HG03066 (cell line): ENCODE measurements around the gene SEC14L6.
A peak's percentile ranks its signal among the peaks of the same experiment; 100 is the strongest.
"Not testable (repeated sequence)": the region's sequence is repeated elsewhere in the genome, so short reads cannot be mapped to it uniquely, and the experiment has no call there.

Source experiments
- ATAC-seq: cut with Tn5 transposase; IDR thresholded peaks from one replicate; pipeline ENCODE4 v1.9.1; 2021; ENCODE audit warnings: low read depth; ENCODE audit not compliant: unreplicated experiment

SEC14L6 gene

DNA sequence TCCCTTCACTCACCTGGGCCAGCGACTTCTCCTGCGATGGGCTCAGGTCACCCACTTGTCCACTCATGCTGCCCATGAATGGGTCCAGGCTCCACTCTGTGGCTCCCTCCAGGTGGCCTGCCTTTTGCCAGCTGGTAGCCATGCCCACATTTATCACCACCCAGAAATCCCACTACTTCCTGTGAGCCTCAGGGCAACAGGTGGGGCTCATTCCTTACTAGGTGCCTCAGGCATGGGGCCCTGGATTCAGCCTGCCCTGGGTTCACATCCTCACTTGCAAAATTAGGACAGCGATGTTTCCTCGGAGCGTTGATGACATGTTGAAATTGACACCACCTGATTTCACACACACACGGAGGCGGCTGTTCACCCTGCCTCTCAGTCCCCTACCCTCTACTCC lies at the start of gene SEC14L6:
Gene SEC14L6, minus strand, starts transcription at position 126 of the 400 bp plus-strand sequence. Its CDS starts 59 bp downstream, at position 67.
- no peak for ATAC-seq

DNA sequence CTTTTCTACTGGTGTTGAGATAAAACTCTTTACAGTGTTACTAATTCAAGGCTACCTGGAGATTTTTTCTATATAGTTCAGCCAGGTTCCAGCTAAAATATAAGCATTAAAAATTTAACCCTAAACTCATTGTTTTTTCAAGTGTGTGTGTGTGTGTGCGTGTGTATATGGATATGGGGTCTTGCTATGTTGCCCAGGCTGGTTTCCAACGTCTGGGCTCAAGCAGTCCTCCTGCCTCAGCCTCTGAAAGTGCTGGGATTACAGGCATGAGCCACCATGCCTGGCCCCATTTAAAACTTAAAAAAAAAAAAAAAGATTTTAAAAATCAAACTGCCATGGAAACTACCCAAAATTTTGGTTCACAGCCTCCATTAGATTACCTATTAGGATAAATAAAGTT lies 49.7 kb upstream of the SEC14L6 start:
- ATAC-seq = no peak

DNA sequence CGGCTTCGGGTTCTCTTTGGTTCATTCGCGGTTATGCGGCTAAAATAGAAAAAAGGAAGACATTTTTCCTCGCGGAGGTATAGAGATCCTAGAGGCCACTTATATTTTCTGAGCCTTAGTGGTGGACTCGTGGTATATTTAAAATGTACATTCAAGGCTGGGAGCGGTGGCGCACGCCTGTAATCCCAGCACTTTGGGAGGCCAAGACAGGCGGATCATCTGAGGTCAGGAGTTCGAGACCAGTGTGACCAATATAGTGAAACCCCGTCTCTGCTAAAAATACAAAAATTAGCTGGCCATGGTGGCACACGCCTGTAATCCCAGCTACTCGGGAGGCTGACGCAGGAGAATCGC lies 45.8 kb upstream of the SEC14L6 start:
- not testable (repeated sequence) for ATAC-seq

DNA sequence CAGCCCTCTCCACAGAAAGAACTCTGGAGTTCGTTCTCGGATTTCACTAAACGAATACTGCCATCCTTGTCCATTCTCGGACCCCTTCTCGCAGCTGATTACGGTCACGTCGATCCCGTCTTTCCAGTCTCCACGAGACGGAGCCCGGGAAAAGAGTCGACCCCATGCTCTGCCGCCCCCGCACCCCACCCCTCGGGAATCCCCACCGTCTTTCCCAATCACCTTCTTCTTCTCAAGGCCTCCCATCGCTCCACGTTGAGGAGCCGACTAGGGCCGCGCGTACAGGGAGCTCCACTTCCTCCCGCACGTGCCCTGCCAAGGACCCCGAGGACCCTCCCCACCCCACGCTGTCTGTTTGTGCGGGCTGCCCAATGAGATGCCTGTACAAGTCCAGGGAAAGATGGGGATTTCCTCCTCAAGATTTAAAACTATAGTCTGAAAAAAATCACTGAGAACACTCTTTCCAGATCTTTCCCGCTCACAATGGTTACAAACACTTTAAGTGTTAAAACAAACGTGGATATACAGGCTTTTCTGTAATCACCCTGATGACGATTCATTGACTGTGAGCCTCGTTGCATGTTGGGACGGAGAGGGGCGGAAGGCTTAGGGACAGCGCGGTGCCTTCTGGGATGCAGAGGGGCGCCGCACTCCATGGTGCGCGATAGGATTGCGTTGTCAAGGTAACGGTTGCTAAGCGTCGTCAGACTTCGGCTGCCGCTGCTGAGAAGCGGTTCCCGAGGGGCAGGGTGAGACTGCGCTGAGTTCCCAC lies 45.2 kb upstream of the SEC14L6 start, which contains the start of gene PES1:
Gene PES1, minus strand, starts transcription at position 323 of the 772 bp plus-strand sequence. Its CDS starts 77 bp downstream, at position 246.
- peak; percentile 93 for ATAC-seq

DNA sequence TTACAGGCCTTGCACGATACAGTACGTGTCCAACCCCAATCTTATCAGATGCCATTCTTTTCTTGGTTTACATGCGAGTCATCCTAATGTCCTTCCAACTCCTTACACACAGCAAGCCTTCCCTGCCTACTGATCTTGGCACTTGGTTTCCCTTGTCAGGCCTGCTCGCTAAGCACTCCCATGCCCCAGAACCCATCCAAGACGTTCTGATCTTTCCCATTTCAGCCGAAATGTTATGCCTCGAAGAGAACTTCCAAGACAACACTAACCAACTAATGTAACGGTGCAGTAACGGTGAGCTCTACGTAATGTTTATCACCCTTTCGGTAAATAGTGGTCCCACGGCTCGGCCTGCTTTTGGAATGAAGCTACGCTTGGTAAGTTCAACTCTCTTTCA lies 44.6 kb upstream of the SEC14L6 start:
- ATAC-seq = no peak

- ATAC-seq = no peak
These were observed 39.9 kb upstream of the SEC14L6 start for GRCh38 chr22:30586414-30586813.

GRCh38 chr22:30584441-30584840 lies 37.9 kb upstream of the SEC14L6 start:
- no peak for ATAC-seq

- no peak for ATAC-seq
These were observed 36.4 kb upstream of the SEC14L6 start for GRCh38 chr22:30582788-30583545.

DNA sequence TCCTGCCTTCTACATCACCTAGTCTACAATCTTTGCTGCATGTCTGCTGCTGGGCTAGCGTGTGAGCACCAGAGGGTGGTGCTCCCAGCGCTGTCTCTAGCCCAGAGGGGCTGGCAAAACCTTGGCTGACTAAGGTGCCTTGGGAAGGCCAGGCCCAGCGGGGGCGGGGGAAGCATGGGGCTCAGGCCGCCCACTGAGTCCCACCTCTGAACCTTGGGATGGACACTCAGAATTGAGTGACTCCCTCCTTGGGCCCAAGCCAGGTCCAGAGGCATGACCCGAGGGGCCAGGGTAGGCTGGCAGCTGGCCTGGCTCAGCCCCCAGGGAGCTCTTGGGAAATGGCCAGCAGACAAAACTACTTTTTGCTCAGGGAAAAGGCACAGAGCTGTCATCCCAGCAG lies 35.5 kb upstream of the SEC14L6 start:
- ATAC-seq = no peak

DNA sequence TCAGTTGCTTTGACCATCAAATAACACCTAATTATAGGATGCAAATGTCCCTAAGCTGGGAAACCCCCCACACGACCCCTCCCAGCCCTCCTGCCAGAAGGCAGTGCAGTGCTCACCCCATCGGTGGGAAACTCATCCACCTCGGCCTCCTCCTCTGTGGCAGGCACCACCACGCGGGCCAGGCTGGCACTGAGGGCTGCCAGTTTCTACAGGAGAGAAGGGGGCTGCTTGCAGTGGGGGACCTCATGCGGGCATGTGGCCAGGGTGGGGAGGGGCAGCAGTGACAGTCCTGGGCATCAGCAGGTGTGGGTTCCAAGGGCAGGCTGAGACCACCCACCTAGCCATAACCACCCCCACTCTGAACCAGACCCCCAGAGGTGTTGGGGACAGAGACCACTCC lies 34.4 kb upstream of the SEC14L6 start:
- ATAC-seq = no peak

GRCh38 chr22:30578481-30578880 lies 31.9 kb upstream of the SEC14L6 start:
- no peak for ATAC-seq

DNA sequence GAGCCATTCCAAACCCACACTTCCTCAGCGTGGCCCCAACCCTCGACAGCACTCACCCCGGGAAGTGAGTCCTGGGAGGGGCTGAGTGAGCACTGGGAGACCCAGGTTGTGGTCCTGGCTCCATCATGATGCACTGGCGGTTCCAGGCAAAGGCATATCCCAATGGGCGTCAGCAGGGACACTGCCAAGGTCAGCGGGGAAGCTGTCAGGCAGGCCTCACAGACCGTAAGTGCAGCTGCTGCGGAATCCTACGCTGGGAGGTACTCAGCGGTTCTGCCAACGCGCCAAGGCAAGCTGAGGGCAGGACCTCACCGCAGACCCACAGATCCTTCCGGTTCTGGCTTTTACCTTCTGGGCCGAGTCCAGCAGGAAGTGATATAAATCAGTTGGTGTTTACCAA lies 29.3 kb upstream of the SEC14L6 start:
- no peak for ATAC-seq

GRCh38 chr22:30574997-30575671 lies 28.6 kb upstream of the SEC14L6 start:
- ATAC-seq = no peak

- no peak for ATAC-seq
These were observed 27.8 kb upstream of the SEC14L6 start, which contains the start of gene GAL3ST1 for GRCh38 chr22:30574095-30574981. TSS of gene GAL3ST1 (minus strand) at chr22:30574665. CDS start at chr22:30557392, 17,273 bp downstream.

DNA sequence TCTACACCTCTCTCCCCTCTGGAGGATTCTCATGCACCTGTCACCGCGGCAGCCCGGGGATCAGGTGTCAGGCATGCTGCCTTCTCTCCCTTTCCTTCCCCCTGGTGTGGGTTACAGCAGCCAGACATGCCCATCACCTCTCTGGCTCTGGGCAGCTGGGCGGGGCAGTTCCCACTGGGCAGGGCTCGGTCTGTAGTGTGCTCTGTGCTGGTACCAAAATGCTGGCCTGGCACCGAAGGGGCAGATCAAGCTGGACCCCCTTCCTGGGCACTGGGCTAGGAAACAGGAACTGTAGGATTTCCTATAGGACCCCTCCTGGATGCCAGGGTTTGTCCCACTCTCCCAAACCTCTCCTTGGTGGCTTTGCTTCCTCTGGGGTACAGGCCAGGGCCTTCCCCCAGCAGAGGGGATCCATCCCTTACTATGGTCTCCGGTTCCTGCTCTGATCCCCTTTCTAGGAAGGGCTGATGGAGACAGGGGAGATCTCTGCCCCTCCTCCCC lies 27.1 kb upstream of the SEC14L6 start:
- no peak for ATAC-seq

GRCh38 chr22:30572840-30573593 lies 26.5 kb upstream of the SEC14L6 start:
- no peak for ATAC-seq

GRCh38 chr22:30572210-30572609 lies 25.7 kb upstream of the SEC14L6 start:
- no peak for ATAC-seq

GRCh38 chr22:30569674-30570202 lies 23.2 kb upstream of the SEC14L6 start:
- no peak for ATAC-seq
